Retinal pigment epithelial cell (primary cell): ENCODE measurements around the gene RHBG.

Experiments used
- DNase-seq: peaks from one replicate; pipeline ENCODE4 v3.0.0-alpha.2; 2010; ENCODE audit warnings: low read depth
- H3K4me3 ChIP-seq: 2 replicates; pipeline ENCODE4 v1.5.1; 2011; ENCODE audit warnings: mild to moderate bottlenecking, low read length, control low read depth, moderate library complexity
- TF ChIP-seq, protein P1 (sequence below): conservative IDR thresholded peaks from 2 replicates; pipeline ENCODE4 v1.5.1; 2011; ENCODE audit warnings: low read depth, low read length, control low read depth, inconsistent platforms

RHBG gene

DNA sequence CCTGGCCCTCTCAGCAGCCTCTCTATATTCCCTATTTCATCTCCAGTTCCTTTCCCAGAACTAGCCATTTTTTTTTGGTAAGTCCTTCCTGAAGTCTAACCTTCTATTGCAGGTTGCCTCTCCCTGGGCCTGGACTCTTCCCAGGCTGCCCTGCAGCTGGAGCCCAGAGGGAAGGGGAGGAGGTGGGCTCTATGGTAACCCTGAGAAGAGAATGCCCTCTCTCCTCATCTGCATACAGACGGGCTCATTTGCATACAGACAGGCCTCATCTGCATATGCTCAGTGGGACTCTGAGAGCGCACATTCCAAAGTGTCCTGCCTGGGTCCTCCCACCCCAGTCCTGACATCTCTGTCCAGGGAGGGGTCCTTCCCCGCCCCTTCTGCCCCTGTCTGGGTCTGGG is 32.7 kb downstream of the RHBG start:
- TF ChIP-seq, protein P1, sequence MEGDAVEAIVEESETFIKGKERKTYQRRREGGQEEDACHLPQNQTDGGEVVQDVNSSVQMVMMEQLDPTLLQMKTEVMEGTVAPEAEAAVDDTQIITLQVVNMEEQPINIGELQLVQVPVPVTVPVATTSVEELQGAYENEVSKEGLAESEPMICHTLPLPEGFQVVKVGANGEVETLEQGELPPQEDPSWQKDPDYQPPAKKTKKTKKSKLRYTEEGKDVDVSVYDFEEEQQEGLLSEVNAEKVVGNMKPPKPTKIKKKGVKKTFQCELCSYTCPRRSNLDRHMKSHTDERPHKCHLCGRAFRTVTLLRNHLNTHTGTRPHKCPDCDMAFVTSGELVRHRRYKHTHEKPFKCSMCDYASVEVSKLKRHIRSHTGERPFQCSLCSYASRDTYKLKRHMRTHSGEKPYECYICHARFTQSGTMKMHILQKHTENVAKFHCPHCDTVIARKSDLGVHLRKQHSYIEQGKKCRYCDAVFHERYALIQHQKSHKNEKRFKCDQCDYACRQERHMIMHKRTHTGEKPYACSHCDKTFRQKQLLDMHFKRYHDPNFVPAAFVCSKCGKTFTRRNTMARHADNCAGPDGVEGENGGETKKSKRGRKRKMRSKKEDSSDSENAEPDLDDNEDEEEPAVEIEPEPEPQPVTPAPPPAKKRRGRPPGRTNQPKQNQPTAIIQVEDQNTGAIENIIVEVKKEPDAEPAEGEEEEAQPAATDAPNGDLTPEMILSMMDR = no peak
- H3K4me3 ChIP-seq = no peak overlapping the region
- DNase-seq = no peak

DNA sequence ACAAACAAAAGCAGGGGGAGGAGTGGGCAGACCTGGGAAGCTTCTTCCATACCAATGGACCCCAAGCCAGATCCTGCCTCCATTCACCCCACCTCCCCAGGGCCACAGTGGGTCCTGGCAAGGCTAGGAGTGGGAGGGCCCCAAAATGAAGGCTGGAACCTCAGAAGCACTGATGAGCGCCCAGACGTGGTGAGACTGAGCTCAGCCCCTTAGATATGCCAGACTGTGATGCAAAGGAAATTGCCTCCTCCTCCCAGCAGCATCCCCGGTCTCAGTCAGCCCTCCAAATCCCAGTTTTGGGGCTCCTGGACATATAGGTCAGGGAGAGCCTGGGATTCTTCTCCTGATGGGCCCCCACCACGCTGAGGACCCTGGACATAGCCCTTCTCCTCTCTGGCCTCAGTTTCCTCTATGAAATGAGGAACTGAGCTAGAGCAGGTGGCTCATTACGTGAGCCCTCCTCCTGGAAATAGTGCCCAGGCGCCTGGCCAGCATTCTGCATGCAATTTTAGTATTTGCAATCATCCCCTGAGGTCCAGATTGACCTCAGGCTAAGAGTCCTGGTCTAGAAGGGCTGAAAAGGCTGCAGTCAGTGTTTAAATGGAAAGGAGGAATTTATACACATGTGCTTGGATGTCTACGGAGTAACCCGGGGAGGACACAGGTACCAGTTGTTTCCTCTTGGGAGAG is 33.5 kb downstream of the RHBG start:
- no peak overlapping the region for H3K4me3 ChIP-seq
- TF ChIP-seq, protein P1 = no peak
- no peak for DNase-seq

DNA sequence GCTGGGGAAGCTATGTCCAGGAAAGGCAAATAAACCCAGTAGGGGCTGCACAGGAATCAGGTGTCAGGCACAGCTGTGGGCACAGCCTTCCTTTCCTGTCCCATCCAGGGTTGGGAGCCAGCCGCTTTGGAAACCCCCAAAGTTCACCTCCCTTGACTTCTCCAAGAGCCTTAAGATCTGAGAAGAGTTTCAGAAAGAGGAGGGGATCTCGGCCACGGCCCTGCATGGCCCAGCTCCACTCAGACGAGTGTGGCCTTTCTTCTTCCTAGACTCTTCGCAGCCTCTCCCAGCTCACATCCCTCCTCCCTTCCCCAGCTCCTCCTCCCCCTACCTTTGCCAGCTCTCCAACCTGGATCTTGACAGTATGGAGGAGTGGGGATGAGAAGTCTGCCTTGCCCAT is 36.7 kb downstream of the RHBG start:
- DNase-seq = no peak
- H3K4me3 ChIP-seq = no peak overlapping the region
- TF ChIP-seq, protein P1 = no peak

DNA sequence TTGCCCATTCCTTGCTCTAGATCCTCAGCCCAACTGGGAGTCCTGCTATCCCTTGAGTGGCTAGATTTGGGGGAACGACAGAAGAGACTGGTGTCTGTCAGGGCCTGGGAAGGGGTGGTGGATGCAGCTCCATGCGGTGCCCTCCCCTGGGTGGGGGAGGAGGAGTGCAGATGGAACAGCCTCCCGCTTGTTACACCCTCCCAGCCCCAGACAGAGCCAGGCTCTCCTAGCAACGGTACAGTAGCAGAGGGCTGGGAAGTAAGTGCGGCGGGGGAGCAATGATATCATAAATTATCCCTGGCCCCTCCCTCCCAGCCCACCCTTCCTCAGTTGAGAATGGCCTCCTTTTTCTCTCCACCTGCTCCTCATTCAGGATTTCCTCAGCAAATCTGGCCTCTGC is 37.2 kb downstream of the RHBG start:
- no peak overlapping the region for H3K4me3 ChIP-seq
- TF ChIP-seq, protein P1 = no peak

DNA sequence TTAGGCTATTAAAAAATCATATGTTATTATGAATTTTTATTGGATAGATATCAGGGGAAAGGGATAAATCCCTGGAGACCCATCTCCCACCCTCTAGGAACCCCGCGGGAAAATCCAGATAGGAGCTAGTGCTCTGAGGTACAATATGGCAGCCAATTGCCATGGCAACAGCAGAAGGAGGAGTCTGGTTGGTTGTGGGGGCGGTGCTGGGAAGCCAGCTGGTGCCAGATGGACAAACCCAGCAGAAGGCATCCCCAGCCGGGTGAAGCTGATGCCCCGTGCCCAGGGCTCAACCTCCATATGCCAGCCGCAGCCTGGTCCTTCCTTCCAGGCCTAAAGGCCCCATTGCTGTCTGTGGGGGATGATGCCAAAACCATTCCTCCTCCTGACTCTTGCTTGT is 38.3 kb downstream of the RHBG start:
- TF ChIP-seq, protein P1 = no peak
- H3K4me3 ChIP-seq = no peak overlapping the region
- no peak for DNase-seq

More for the DNA sequence above, 37.2 kb downstream of the RHBG start:
- no peak for DNase-seq

- no peak for DNase-seq
- no peak overlapping the region for H3K4me3 ChIP-seq
- TF ChIP-seq, protein P1 = no peak
Measured at GRCh38 chr1:156407760-156408159, 38.7 kb downstream of the RHBG start.

DNA sequence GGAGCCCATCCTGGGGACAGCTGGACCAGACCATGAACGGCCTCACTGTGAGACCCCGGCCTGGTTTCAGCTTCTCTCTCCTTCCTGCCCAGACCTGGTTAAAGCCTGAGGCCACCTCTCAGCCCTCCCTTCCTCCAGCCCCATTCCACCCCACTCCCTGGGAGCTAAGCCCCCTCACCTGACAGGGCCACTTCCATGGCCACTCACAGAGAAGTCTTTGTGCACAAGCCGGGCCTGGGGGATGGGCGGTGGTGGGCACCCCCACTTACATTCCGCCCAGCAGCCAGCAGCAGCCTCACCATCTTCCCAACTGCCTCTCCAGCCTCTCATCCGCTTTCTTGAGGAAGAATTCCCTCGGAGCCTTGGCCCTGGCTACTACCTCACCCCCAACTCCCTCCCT is 40.4 kb downstream of the RHBG start:
- H3K4me3 ChIP-seq = no peak overlapping the region
- TF ChIP-seq, protein P1 = no peak
- DNase-seq = no peak
